ENCODE results near the gene PHF24.

The PHF24 gene

DNA sequence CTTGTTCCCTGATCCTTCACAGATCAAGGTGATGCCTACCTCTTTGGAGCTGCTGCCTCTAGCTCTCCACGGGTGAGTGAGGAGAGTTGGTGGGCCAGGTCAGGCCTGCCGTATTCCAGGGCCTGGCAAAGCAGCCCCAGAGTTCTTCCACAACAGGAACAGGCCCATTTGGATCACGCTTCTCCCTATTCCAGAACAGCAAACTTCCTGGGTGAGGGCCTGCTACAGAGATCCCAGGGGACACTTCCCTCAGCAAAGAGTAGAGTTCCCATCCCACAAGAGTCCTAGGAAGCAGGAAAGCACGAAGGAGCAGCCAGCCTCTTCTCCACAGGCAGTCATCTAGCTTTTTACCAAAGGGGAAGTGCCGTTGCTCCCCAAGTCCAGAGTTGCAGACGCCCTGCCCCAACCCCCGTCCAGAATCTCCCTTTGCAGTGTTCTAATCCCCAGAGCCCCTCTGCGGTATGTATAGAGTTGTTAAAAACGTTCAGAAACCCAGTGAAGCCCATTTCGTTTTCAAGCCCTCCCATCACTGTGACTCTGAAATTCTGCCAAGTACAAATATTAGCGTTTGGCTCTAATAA, 22.2 kb downstream of the PHF24 start:
- H3K27ac ChIP-seq = no peak overlapping the region
- H3K4me3 ChIP-seq = no peak overlapping the region

DNA sequence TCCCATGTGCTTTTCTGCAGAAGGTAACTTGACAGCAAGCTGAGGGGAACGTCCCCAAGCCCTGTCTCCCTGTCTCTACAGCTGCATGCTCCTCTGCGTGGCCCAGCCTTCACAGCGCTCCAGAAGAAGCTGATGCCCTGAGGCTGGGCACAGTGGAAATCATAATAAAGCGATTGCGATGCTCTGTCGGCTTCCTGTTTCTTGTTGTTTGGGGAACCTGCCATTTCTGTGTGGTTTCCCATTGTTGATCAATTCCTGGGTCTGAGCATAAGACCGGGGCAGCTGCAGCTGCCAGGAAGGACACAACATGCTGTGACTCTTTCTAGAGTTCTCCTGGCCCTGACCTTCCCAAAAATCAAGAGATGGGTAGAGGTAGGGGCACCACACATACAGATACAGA, 24.3 kb downstream of the PHF24 start:
- H3K4me3 ChIP-seq = no peak overlapping the region
- H3K27ac ChIP-seq = peak overlapping the region in 1 of 21 experiments; percentile 7

DNA sequence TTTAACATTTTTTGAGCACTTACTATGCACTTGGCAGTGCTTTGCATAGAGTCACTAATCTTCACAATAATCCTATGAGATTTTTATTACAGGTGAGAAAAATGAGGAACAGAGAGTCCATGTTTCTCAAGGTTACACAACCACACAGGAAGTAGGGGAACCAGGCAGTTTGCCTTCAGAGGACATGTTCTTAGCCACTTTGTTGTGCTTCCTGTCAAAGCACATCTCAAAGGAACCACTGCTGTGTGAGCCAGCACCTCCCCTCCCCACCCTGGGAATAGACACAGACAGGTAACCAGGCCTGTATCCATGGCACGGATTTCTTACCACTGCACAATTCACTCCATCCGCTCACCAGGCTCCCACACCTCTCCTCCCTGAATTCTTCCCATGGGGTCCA, 25.1 kb downstream of the PHF24 start:
- H3K4me3 ChIP-seq = no peak overlapping the region
- peak overlapping the region in 2 of 21 experiments; percentile 7 to 41 for H3K27ac ChIP-seq

DNA sequence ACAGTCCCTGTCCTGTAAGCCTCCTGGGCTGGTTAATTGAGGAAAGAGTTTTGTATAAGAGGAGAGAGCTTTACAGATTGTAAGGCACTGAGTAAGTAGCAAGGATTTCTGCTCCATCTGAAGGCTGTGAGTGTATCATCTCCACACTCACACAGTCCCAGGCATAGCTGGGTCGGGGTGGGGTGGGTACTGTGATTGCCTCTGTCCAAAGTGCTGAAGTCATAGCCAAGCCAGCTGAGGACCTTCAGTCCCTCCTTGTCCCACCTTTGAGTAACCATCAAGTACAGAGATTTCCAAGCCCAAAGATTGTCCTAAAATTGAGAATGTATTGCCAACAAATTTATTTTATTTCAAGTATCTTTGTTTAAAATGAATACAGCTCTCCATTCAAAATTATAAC, 26.0 kb downstream of the PHF24 start:
- no peak overlapping the region for H3K27ac ChIP-seq
- no peak overlapping the region for H3K4me3 ChIP-seq

DNA sequence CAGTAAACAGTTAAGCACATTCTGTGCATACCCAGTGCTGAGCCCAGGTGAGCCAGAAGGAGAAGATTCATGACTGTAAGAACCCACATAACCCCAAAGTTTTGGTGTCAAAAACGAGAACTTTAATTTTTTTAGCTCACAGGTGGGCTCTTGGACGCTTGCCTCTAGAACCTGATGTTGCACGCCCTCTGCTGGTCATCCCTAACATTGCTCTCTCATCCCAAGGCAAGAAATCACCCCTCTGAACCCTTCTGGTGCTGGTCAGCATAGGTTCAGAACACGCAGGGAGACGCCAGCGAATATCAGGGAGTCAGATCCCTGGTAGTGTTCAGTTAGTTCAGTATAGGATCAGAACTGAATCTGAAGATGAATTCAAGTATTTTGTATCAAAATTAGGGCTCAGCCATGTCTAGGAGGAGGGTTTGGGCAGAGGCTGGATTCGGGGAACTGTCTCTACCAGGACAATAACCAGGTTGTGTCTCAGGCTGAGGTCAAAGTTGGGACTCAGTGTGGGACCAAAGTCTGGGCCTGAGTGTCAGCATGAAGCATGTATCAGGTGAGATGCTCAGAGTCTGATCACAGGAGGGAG, 27.3 kb downstream of the PHF24 start:
- Histone ChIP-seq H3K27ac (no peak overlapping the region), H3K4me3 (no peak overlapping the region)

DNA sequence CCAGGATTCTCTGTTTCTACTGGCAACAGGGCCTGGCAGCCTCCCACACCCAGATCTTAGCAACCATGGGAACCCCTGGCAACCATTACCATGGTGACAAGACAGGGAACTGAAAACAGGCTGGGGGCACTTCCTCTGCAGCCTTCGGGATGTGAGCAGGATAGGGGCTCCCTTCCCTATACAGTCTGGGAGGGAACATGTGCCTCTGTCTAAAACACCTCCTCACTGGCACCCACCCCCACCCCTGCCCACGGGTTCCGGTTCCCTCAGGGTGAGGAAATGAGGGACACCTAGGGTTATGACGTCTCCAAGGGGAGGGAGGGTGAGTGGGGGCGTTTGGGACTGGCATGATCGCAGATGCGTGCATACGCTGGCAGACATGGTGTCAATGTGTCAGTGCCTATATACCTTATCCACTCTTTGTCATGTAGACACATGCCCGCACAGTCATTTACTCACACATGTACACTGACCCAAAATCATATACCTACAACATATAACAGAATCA, 28.5 kb downstream of the PHF24 start:
- H3K4me3 ChIP-seq = no peak overlapping the region

DNA sequence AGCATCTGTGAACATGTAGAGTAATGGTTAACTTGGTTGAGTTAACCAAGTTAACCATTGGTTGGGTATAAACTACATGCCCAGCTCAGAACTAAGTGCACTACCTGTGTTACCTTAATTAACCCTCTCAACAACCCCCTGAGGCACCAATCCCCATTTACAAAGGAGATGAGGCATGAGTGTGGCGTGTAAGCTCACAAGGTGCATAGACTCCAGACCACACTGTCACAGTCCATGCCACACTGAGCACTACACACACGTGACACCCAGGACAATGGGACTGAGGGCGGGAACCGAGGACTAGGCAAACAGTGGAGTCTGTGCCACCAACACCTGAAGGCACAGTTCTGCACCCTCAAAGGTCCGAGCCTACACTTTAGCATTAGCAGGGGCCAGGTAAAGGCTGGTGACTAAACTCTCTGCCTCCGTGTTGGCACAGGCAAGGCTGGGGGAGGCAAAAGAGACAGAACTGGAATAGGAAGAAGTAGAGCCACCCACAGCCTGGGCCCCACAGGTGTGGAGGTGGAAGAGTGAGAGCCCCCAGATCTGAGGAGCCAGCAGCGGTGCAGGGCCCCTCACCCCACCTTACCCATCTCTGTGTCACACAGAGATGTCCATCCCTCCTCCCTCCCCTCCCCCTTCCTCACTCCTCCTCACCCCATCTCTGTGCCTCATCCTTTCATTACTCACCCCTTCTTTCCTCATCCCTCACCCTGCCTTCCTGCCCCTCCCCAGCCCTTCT, 29.2 kb downstream of the PHF24 start:
- Histone ChIP-seq H3K4me3 (no peak overlapping the region), H3K27ac (peak overlapping the region in 9 of 21 experiments; percentile 6 to 61 (median 45))

More for the DNA sequence above, 28.5 kb downstream of the PHF24 start:
- peak overlapping the region in 3 of 21 experiments; percentile 18 to 47 (median 45) for H3K27ac ChIP-seq

DNA sequence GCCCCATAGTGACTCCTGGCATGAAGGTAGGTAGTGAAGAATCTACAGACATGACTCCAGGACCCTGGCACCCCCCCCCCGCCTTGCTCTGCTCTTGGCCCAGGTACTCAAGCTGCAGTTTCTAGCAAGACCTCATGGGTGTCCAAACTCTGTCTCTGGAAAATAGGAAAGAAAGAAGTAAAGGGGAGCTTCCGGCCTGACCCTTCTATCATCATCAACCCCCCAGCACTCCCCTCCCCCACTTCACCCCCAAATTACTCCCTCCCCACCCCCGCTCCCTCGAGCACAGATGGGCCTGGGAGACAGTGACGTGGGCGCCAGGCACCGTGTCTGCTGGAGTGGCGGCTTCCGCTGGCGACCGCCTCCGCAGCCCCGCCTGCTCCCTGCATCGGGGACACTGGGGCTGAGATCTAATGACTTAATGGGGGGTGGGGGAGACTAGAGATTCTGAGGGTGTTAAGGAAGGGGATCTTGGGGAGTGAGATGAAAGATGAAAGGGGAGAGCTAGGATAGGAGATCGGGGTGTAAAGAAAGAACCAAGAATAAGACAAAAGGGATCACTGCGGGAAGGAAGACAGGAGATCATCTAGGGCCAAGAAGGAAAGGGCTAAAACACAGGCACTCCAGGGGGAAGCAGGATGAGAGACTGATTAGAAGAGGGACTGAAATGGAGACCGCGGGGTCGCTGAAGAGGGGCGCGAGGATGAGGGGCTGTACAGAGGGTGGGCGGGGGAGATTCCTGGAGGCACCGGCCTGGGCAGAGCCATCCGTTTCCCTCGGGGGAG, 30.3 kb downstream of the PHF24 start:
- Histone ChIP-seq H3K27ac (peak overlapping the region in 20 of 21 experiments; percentile 26 to 96 (median 76)), H3K4me3 (peak overlapping the region; percentile 79 to 99 (median 85))

DNA sequence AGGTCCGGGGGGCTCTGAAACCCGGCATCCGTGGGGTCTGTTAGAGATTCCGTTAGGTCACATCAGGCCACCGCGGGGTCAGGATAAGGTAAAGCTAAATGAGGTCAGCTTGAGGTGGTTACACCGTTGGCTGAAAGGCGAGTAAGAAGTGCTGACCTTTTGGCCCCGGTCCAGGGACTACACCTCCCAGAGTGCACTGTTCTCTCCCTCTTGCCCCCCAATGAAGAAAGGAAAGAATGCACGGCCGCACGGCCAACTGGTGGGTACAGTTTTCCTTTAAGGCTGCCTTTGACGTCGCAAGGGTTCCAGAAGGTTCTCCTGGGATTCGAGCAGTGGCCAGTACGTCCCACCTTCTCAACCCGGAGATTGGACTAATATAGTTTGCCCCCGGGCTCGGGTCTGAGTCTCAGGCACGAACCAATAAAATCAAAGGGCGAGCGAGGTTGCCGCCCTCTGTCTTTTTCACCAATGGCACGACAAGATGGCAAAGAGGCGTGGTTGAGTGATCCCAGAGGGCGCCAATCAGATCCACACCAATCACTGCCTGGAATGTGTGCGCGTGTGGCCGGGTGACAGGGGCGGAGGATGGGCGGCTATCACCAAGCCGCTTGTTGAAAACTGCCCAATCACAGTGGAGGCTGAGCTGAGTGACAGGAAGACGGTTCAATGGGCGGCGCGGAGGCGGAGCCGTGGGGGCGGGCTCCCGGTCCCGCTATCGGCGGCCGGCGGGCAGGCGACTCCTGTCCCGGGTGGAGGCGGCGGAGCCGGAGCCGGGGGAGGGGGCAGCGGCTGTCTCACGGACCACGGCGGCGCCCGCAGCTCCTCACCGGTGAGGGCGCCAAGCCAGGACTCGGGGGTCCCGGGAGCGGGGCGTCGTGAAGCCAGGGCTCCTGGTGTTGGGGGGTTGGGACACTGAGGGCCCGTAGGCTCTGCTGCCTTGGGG, 31.2 kb downstream of the PHF24 start, which contains the start of gene DNAJB5:
Gene DNAJB5 (plus strand): TSS at position 743 of the 943 bp plus-strand sequence. CDS start 886 bp downstream, outside the sequence.
- Histone ChIP-seq H3K4me3 (peak within 1 kb of the TSS; percentile 79 to 99 (median 85)), H3K27ac (peak within 1 kb of the TSS in 20 of 21 experiments; percentile 61 to 97 (median 88))

DNA sequence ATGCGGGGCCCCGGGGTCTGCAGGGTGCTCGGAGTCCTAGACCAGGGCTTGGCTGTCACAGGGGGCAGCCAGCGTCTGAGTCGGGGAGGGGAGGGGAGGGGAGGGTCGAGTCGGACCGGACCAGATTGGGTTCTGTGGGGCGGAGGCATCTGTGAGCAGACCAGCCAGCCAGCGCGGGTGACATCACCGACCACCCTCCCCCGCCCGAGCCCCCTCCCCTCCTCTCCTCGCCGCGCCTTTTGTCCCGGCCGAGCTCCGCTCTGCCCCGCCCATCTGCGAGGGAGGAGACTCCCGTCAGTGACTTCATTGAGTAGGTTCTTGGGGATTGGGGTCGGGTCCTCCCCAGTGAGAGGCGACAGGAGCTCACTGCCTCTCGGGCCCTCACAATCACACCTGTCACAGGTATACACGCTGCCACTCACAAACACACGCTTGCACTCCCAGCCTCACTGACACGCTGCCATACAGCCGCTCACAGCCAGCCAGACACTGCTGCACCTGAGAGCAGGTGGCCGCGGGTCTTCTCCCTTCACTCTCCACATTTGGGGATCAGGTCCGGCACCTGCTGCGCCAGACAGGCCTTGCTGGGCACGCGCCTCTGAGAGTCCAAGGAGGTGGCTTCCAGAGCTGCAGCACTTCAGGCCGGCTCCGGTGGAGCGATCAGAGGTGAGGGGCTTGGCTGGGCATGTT, 32.0 kb downstream of the PHF24 start:
- Histone ChIP-seq H3K27ac (peak overlapping the region in 20 of 21 experiments; percentile 61 to 97 (median 88)), H3K4me3 (peak overlapping the region; percentile 79 to 99 (median 85))

DNA sequence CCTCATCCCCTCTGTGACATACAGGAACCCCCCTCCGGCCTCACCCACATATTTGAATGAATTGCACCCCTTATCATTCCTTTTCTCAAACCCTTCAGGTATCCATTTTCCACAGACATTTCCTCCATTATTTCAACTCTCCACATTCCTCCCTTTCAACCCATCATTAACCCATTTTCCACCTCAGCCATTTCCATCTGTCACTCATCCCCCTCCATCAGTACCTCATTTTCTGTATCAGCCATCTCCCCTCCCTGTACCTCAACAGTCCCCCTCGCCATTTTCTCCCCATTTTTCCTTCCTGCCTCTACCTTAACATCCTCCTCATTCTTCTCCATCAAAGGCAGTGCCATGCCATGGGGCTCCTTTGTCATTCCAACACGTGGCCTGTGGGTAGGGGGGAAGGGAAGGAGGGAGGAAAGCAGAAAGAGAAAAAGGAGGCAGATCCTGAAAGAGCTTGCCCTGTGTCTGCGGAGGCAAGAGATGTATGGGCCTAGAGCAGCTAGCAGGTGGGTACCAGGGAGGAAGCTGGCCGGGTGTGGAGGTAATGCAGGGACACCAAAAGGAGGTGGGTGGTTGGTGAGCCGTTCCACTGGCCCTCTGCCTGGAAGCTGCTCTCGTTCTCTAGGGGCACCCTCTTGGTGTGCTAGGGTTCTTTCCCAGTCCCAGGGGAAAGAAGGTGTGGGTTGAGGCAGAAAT, 33.0 kb downstream of the PHF24 start:
- Histone ChIP-seq H3K4me3 (peak overlapping the region in 3 of 7 experiments; percentile 79 to 99 (median 85)), H3K27ac (peak overlapping the region in 13 of 21 experiments; percentile 28 to 96 (median 86))

DNA sequence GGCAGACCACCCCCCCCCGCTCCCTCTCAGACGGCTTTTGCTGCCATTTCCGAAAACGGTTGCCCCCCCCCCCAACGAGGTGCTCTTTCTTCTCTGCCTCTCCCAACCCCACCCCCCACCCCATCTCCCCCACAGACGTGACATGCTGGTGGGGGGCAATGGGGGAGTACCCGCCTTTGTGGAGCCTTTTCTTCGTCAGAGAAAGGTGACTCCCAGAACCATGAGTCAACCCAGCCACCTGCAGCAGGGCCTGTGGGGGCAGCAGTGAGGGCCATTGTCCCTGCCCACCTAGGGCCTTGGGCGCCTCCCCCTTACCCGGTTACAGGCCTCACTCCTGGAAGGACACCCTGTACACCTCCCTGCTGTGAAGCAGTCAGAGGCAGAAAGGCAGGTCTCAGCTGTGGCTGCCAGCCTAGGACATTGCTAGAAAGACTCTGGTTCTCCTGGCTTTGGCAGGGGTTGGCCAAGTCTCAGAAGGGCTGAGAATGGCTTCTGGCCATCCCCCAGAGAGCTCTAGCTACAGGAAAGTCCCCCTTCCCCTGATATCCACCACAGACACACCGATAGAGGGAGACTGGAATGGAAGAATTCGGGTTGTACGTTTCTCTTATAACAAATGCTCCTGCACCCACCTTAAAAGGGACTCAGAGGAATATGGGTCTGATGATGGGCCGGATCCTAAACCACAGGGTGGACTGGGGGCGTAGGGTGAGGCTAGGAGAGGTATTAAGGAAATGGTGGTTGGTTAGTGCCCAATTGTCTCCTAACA, 33.7 kb downstream of the PHF24 start:
- H3K4me3 ChIP-seq = no peak overlapping the region

DNA sequence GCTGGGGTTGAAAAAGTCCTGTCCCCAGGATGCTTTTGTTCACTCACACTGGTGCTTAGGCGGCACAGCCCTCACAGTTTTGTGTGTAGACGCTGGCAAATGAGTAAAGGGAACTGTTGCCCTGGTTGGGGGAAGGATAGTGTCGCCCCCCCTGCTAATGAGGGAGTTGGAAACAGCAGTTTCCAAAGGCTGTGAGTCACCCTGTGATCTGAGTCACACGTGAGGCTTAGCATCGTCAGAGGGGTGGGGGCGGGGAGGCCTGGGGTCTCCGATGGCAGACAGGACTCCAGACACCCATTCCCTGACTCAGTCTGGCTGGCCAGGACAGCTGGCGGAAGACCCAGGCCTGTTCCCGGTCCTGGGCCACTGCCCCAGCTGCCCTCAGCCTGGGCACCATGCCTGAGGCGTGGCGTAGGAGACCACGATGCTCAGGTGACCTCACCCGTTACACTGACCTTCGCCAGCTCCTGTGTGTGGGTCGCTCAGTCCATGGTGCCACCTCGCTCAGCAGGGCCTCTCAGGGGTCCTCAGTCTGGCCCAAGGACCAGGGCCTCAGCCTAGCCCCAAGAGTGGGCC, 34.4 kb downstream of the PHF24 start:
- H3K4me3 ChIP-seq = no peak overlapping the region
- H3K27ac ChIP-seq = peak overlapping the region in 20 of 21 experiments; percentile 39 to 96 (median 78)

More for the DNA sequence above, 33.7 kb downstream of the PHF24 start:
- H3K27ac ChIP-seq = peak overlapping the region in 20 of 21 experiments; percentile 28 to 96 (median 78)

DNA sequence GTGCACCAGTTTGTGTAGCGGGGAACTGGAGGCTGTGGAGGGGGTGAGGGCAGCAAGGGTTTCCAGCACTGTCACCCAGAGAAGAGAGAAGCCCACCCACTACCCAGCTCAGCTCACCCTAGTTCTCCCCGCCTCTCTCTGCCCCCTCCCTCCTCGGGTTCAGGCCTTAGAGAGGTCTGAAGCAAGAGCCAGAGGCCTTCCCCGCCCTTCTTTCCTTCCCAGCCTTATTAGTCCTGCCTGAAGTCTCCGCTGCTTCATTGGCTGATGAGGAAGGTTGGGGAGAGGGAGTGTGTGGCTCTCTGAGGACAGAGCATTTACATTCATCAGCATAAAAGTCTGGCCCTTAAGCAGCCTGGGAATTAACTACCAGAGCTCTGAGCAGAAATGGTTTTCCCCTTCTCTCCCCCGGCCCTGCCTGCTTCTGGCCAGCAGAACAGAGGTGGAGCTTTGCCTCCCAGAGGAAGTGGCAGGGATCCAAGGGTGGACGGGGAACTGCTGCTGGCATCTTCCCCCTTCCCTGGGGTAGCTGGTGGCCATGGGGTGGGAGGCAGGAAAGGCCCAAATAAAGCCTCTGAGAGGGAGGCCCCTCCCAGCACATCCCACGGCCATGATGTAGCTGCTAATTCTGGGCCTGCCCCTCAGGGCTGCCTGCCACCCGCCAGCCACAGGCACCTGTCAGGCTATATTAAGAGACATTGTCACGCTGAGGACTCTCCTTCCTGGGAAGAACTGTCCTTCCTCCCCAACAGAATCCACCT, 35.6 kb downstream of the PHF24 start:
- Histone ChIP-seq H3K27ac (peak overlapping the region in 20 of 21 experiments; percentile 39 to 96 (median 78)), H3K4me3 (no peak overlapping the region)

DNA sequence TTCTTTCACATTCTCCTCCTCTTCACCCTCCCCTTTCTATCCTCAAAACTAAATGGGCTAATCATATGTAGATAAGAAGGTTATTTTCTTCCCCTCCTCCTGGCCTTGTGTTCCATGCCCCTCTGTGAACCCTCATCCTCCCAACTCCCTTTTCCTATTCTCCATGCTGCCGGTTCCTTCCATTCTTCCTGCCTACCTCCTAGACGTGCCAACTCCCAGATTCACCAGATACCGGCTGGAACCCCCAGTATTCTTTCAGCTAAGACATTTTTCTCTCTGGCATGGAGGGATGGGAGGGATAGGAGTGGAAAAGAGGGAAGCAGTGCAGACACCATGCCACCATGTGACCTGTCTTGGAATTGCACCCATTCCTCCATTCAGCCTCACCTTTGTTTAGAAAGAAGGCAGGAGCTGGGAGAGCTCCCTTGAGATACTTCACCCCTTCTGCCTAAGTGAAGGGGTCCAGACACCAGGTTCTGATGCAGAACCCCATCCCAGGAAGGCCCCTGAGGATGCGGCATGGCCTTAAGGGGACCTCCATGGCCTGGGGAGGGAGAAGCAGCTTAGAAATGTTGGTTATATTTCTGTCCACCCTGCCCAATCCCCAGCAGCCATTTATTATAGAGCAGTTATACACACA, 36.3 kb downstream of the PHF24 start:
- Histone ChIP-seq H3K4me3 (no peak overlapping the region), H3K27ac (peak overlapping the region; percentile 18 to 96 (median 78))
